B cell (primary cell): ENCODE data around the gene KRT74.

Source experiments
- CTCF ChIP-seq: fragments of 200-600 bp; IDR thresholded peaks from one replicate; pipeline ENCODE4 v1.8.0; 2022; ENCODE audit warnings: antibody characterized with exemption, mild to moderate bottlenecking
- EZH2 ChIP-seq: IDR thresholded peaks from 2 replicates; pipeline ENCODE4 v1.6.1; 2012; ENCODE audit warnings: borderline replicate concordance, low read depth, mild to moderate bottlenecking, moderate library complexity, low read length; ENCODE audit not compliant: insufficient read depth, poor library complexity, severe bottlenecking

GRCh38 chr12:52590021-52590420 is 16.4 kb upstream of the KRT74 start:
- TF ChIP-seq EZH2: no peak
- no peak for TF ChIP-seq CTCF
